Left ventricle myocardium inferior (tissue), 1 donor: Measurements from ENCODE around the gene WDR72. TPM values are rescaled to one million over a fixed set of nuclear protein-coding genes. Genes with fewer than 3 reads are reported as not detected.

Source experiments
- DNase-seq: peaks from one replicate; pipeline ENCODE4 v3.0.0-alpha.2; 2020
- H3K27ac ChIP-seq: fragments of 200-600 bp; replicated peaks from 2 replicates; pipeline ENCODE4 v1.8.0; 2021
- H3K27me3 ChIP-seq: fragments of 200-600 bp; 2 replicates; pipeline ENCODE4 v1.8.0; 2021; ENCODE audit warnings: low read depth
- H3K36me3 ChIP-seq: fragments of 200-600 bp; 2 replicates; pipeline ENCODE4 v1.8.0; 2021
- H3K4me1 ChIP-seq: fragments of 200-600 bp; 2 replicates; pipeline ENCODE4 v1.8.0; 2021
- H3K4me3 ChIP-seq: fragments of 200-600 bp; 2 replicates; pipeline ENCODE4 v1.8.0; 2021; ENCODE audit warnings: mild to moderate bottlenecking, moderate library complexity
- H3K9me3 ChIP-seq: fragments of 200-600 bp; replicated peaks from 2 replicates; pipeline ENCODE4 v1.8.0; 2021
- CTCF ChIP-seq: fragments of 200-600 bp; IDR thresholded peaks from 2 replicates; pipeline ENCODE4 v1.8.0; 2021; ENCODE audit warnings: antibody characterized with exemption, mild to moderate bottlenecking, borderline replicate concordance
- intact Hi-C: fragments of 100-400 bp; cut with micrococcal nuclease; formaldehyde crosslinking; loops from one replicate; pipeline ENCODE4 v1.11.0; 2022
- total RNA-seq: library from RNA; stranded (reverse); fragmentation: NEBNext Ultra II Directional; extraction: Animal tissue kit (Norgen Biotek cat#: 25700); gene quantifications from one replicate; pipeline ENCODE4 v1.2.1, GENCODE V29; 2021
- donor health status: DM: no; HTN: yes; CAD: no; lungs with severe emphysema.

The WDR72 gene
- total RNA-seq, 1 donor from 2014 or later: not detected

GRCh38 chr15:53625962-53626845, 133.3 kb downstream of the WDR72 start:
- no peak overlapping the region for H3K4me3 ChIP-seq
- H3K27ac ChIP-seq: no peak overlapping the region
- DNase-seq: no peak
- no peaks in the 10 kb centered on the region for H3K36me3 ChIP-seq
- H3K27me3 ChIP-seq: no peaks in the 10 kb centered on the region
- intact Hi-C loops: no loop called here
- H3K9me3 ChIP-seq: no peaks in the 10 kb centered on the region
- H3K4me1 ChIP-seq: no peaks in the 10 kb centered on the region
- TF ChIP-seq CTCF: no peak

- no peaks in the 10 kb centered on the region for H3K4me1 ChIP-seq
- intact Hi-C loops: no loop called here
Observed at GRCh38 chr15:53625260-53625659, 134.2 kb downstream of the WDR72 start.

GRCh38 chr15:53618461-53618860, 141.0 kb downstream of the WDR72 start:
- Histone ChIP-seq H3K27me3 (no peaks in the 10 kb centered on the region), H3K4me3 (no peak overlapping the region), H3K4me1 (no peaks in the 10 kb centered on the region), H3K36me3 (no peaks in the 10 kb centered on the region), H3K9me3 (no peaks in the 10 kb centered on the region), H3K27ac (no peak overlapping the region)
- no peak for DNase-seq
- intact Hi-C loops: no loop called here
- TF ChIP-seq CTCF: no peak

More at GRCh38 chr15:53625260-53625659, 134.2 kb downstream of the WDR72 start:
- H3K9me3 ChIP-seq: no peaks in the 10 kb centered on the region
- no peaks in the 10 kb centered on the region for H3K36me3 ChIP-seq
- TF ChIP-seq CTCF: no peak
- H3K27ac ChIP-seq: no peak overlapping the region
- no peak for DNase-seq
- H3K4me3 ChIP-seq: no peak overlapping the region
- H3K27me3 ChIP-seq: no peaks in the 10 kb centered on the region

GRCh38 chr15:53611145-53611920, 148.1 kb downstream of the WDR72 start:
- no peak for DNase-seq
- Histone ChIP-seq H3K9me3 (no peaks in the 10 kb centered on the region), H3K27ac (no peak overlapping the region), H3K36me3 (no peaks in the 10 kb centered on the region), H3K4me3 (no peak overlapping the region), H3K27me3 (no peaks in the 10 kb centered on the region), H3K4me1 (no peaks in the 10 kb centered on the region)
- TF ChIP-seq CTCF: no peak
- intact Hi-C loops: no loop called here

- no peak overlapping the region for H3K4me3 ChIP-seq
- H3K9me3 ChIP-seq: no peaks in the 10 kb centered on the region
- H3K4me1 ChIP-seq: no peaks in the 10 kb centered on the region
- no peaks in the 10 kb centered on the region for H3K27me3 ChIP-seq
- no peak for TF ChIP-seq CTCF
- no peak overlapping the region for H3K27ac ChIP-seq
- intact Hi-C loops: no loop called here
- H3K36me3 ChIP-seq: no peaks in the 10 kb centered on the region
- DNase-seq: no peak
Observed at GRCh38 chr15:53591041-53591440, 168.4 kb downstream of the WDR72 start.
